IMR-90 (cell line): ENCODE measurements around the gene HS3ST6. TPM values are rescaled to one million over a fixed set of nuclear protein-coding genes. Genes with fewer than 3 reads are reported as not detected.

Experiments
- ATAC-seq: fragments of 200-7000 bp; cut with Tn5 transposase; 2 replicates; pipeline ENCODE4 v1.9.1; 2020; ENCODE audit warnings: low read depth, mild to moderate bottlenecking, moderate library complexity
- BruUV-seq: library from RNA; stranded (reverse); fragments of 400-500 nt; replicated peaks from 2 replicates; lab custom pipeline; 2021; lab: Mats Ljungman, UMichigan
- CTCF ChIA-PET: fragments of 300-600 bp; formaldehyde crosslinking; extraction: SDS; loops from one replicate; lab custom pipeline; 2021; ENCODE audit warnings: antibody characterized with exemption; lab: Yijun Ruan, JAX
- POLR2A ChIA-PET: fragments of 300-600 bp; sonication (Branson Sonifier 250); formaldehyde crosslinking; loops from one replicate; lab custom pipeline; 2022; ENCODE audit warnings: antibody characterized with exemption; ENCODE audit not compliant: unreplicated experiment; lab: Charles Lee
- DNase-seq: peaks from one replicate; pipeline ENCODE4 v3.0.0; 2013
- H2AFZ ChIP-seq: replicated peaks from 2 replicates; pipeline ENCODE3; 2013; ENCODE audit warnings: low read length, mild to moderate bottlenecking; ENCODE audit not compliant: poor library complexity
- H2AK5ac ChIP-seq: 2 replicates; pipeline ENCODE4 v1.6.1; 2013; ENCODE audit warnings: low read depth, low read length, inconsistent platforms
- H2AK9ac ChIP-seq: replicated peaks from 2 replicates; pipeline ENCODE3; 2013; ENCODE audit warnings: mild to moderate bottlenecking, low read depth, low read length, moderate library complexity; ENCODE audit not compliant: poor library complexity
- H2BK120ac ChIP-seq: 2 replicates; pipeline ENCODE4 v1.6.1; 2013; ENCODE audit warnings: low read depth, low read length, inconsistent platforms
- H2BK15ac ChIP-seq: 3 replicates; pipeline ENCODE4 v1.6.1; 2013; ENCODE audit warnings: low read depth, low read length, inconsistent platforms
- H2BK20ac ChIP-seq: 2 replicates; pipeline ENCODE4 v1.6.1; 2013; ENCODE audit warnings: low read depth, mild to moderate bottlenecking, inconsistent platforms, low read length, moderate library complexity
- H2BK5ac ChIP-seq: 2 replicates; pipeline ENCODE4 v1.6.1; 2013; ENCODE audit warnings: mild to moderate bottlenecking, low read depth, low read length, inconsistent platforms; ENCODE audit not compliant: poor library complexity, severe bottlenecking
- H3K14ac ChIP-seq: replicated peaks from 2 replicates; pipeline ENCODE4 v1.6.1; 2013; ENCODE audit warnings: low read depth, low read length, inconsistent platforms
- H3K18ac ChIP-seq: 2 replicates; pipeline ENCODE4 v1.6.1; 2013; ENCODE audit warnings: low read depth, low read length, control low read depth
- H3K23ac ChIP-seq: 2 replicates; pipeline ENCODE4 v1.6.1; 2013; ENCODE audit warnings: low read depth, low read length, inconsistent platforms
- H3K27ac ChIP-seq: 2 replicates; pipeline ENCODE4 v1.5.1; 2013; ENCODE audit warnings: mild to moderate bottlenecking, control low read depth, low read length; ENCODE audit not compliant: insufficient read depth
- H3K27me3 ChIP-seq: 2 replicates; pipeline ENCODE4 v1.6.1; 2013; ENCODE audit warnings: low read length; ENCODE audit not compliant: control insufficient read depth, insufficient read depth
- H3K36me3 ChIP-seq: 2 replicates; pipeline ENCODE4 v1.6.1; 2013; ENCODE audit warnings: low read length, mixed read lengths; ENCODE audit not compliant: control insufficient read depth, insufficient read depth
- H3K4ac ChIP-seq: 2 replicates; pipeline ENCODE4 v1.6.1; 2013; ENCODE audit warnings: low read depth, low read length, inconsistent platforms
- H3K4me1 ChIP-seq: 2 replicates; pipeline ENCODE4 v1.6.1; 2013; ENCODE audit warnings: low read length, mixed read lengths; ENCODE audit not compliant: control insufficient read depth, insufficient read depth
- H3K4me2 ChIP-seq: 2 replicates; pipeline ENCODE4 v1.6.1; 2013; ENCODE audit warnings: low read depth, mild to moderate bottlenecking, control low read depth, low read length, moderate library complexity
- H3K4me3 ChIP-seq: 2 replicates; pipeline ENCODE4 v1.5.1; 2013; ENCODE audit warnings: low read depth, mild to moderate bottlenecking, control low read depth, low read length, moderate library complexity; ENCODE audit not compliant: insufficient read depth
- H3K56ac ChIP-seq: 2 replicates; pipeline ENCODE4 v1.6.1; 2013; ENCODE audit warnings: low read length, inconsistent platforms; ENCODE audit not compliant: insufficient read depth; ENCODE audit errors: extremely low read depth
- H3K79me1 ChIP-seq, 2 experiments: 2 replicates each; pipeline ENCODE4 v1.6.1; 2013; ENCODE audit warnings: low read length in 2 of 2, inconsistent platforms in 1 of 2, low read depth in 1 of 2
- H3K9ac ChIP-seq: 2 replicates; pipeline ENCODE4 v1.6.1; 2013; ENCODE audit warnings: low read depth, low read length, control low read depth
- H3K9me1 ChIP-seq: 2 replicates; pipeline ENCODE4 v1.6.1; 2013; ENCODE audit warnings: low read length, inconsistent platforms; ENCODE audit not compliant: insufficient read depth
- H3K9me3 ChIP-seq: 2 replicates; pipeline ENCODE4 v1.6.1; 2013; ENCODE audit warnings: low read length; ENCODE audit not compliant: control insufficient read depth, insufficient read depth
- H4K20me1 ChIP-seq: 2 replicates; pipeline ENCODE4 v1.6.1; 2013; ENCODE audit warnings: low read length, inconsistent platforms; ENCODE audit not compliant: insufficient read depth
- H4K5ac ChIP-seq: 2 replicates; pipeline ENCODE4 v1.6.1; 2013; ENCODE audit warnings: mild to moderate bottlenecking, low read depth, low read length, control low read depth
- H4K8ac ChIP-seq, 2 experiments: 2 replicates each; pipeline ENCODE4 v1.6.1; 2013; ENCODE audit warnings: low read depth in 2 of 2, low read length in 2 of 2, control low read depth in 1 of 2, inconsistent platforms in 1 of 2
- H4K91ac ChIP-seq: 2 replicates; pipeline ENCODE4 v1.6.1; 2013; ENCODE audit warnings: low read depth, low read length, inconsistent platforms; ENCODE audit not compliant: insufficient read depth
- BHLHE40 ChIP-seq: fragments of 150-350 bp; IDR thresholded peaks from 2 replicates; pipeline ENCODE4 v1.6.1; 2016; ENCODE audit warnings: mild to moderate bottlenecking, low read depth, low read length
- CEBPB ChIP-seq: IDR thresholded peaks from 2 replicates; pipeline ENCODE4 v1.6.1; 2012; ENCODE audit warnings: low read depth, low read length, improper control_type of control experiment
- CHD1 ChIP-seq: IDR thresholded peaks from 2 replicates; pipeline ENCODE4 v1.6.1; 2012; ENCODE audit warnings: low read depth, low read length, improper control_type of control experiment
- FOS ChIP-seq: fragments of 150-350 bp; IDR thresholded peaks from 2 replicates; pipeline ENCODE4 v1.6.1; 2016; ENCODE audit warnings: low read depth, low read length
- MAFK ChIP-seq: IDR thresholded peaks from 2 replicates; pipeline ENCODE4 v1.6.1; 2012; ENCODE audit warnings: low read depth, low read length, improper control_type of control experiment
- MAZ ChIP-seq: IDR thresholded peaks from 2 replicates; pipeline ENCODE4 v1.6.1; 2012; ENCODE audit warnings: low read depth, mild to moderate bottlenecking, low read length, improper control_type of control experiment, moderate library complexity, borderline replicate concordance
- MXI1 ChIP-seq: IDR thresholded peaks from 2 replicates; pipeline ENCODE4 v1.6.1; 2012; ENCODE audit warnings: low read depth, mild to moderate bottlenecking, low read length, moderate library complexity, borderline replicate concordance
- NFE2L2 ChIP-seq: fragments of 150-350 bp; IDR thresholded peaks from 2 replicates; pipeline ENCODE4 v1.6.1; 2016; ENCODE audit warnings: low read depth, mild to moderate bottlenecking, low read length
- POLR2A ChIP-seq: IDR thresholded peaks from 2 replicates; pipeline ENCODE4 v1.6.1; 2012; ENCODE audit warnings: mild to moderate bottlenecking, low read depth, low read length
- RAD21 ChIP-seq: IDR thresholded peaks from 2 replicates; pipeline ENCODE4 v1.6.1; 2012; ENCODE audit warnings: low read length, improper control_type of control experiment
- RCOR1 ChIP-seq: IDR thresholded peaks from 2 replicates; pipeline ENCODE4 v1.6.1; 2012; ENCODE audit warnings: mild to moderate bottlenecking, low read length, improper control_type of control experiment; ENCODE audit not compliant: insufficient replicate concordance
- RFX5 ChIP-seq: IDR thresholded peaks from 2 replicates; pipeline ENCODE4 v1.8.0; 2012; ENCODE audit warnings: low read depth, mild to moderate bottlenecking, low read length, moderate library complexity
- WGBS, 2 experiments: methylation state at CpG; one replicate each; pipeline versions ENCODE4 v1.1.5 to v1.1.7; 2013; ENCODE audit warnings: missing lambda C conversion rate in 2 of 2; ENCODE audit not compliant: insufficient read length in 1 of 2; ENCODE audit errors: extremely low coverage in 2 of 2; 5-methylcytosine and 5-hydroxymethylcytosine counted together
- dilution Hi-C: fragments of 300-500 bp; cut with HindIII; formaldehyde crosslinking; loops from one replicate; pipeline ENCODE4 v1.14.3; 2018; ENCODE audit warnings: low sequenced_read_pairs; ENCODE audit not compliant: unreplicated experiment
- in situ Hi-C: fragments of 300-500 bp; cut with MboI; formaldehyde crosslinking; loops from 3 replicates; pipeline ENCODE4 v1.14.3; 2019; ENCODE audit warnings: low sequenced_read_pairs, inconsistent platforms, mixed read lengths
- intact Hi-C: fragments of 100-400 bp; cut with micrococcal nuclease; formaldehyde crosslinking; loops from 2 replicates; pipeline ENCODE4 v1.10.0; 2022
- polyA plus RNA-seq, 3 experiments: library from polyadenylated mRNA; depleted of rRNA; stranded (reverse); fragments of >200 nt; gene quantifications; 2 replicates each; pipeline ENCODE4 v1.2.3, GENCODE V29; 2012; ENCODE audit warnings: low replicate concordance in 1 of 3
- total RNA-seq: library from RNA; depleted of rRNA; stranded (reverse); fragments of >200 nt; gene quantifications from 2 replicates; pipeline ENCODE4 v1.2.3, GENCODE V29; 2012
- TF ChIP-seq, protein P1 (sequence below): conservative IDR thresholded peaks from 2 replicates; pipeline ENCODE4 v1.5.1; 2012; ENCODE audit warnings: mild to moderate bottlenecking, low read depth, low read length, improper control_type of control experiment
- TF ChIP-seq, protein P2 (sequence below): fragments of 150-350 bp; IDR thresholded peaks from 2 replicates; pipeline ENCODE4 v1.6.1; 2017; ENCODE audit warnings: mild to moderate bottlenecking, antibody characterized with exemption, low read length, low read depth
- TF ChIP-seq, protein P3 (sequence below): fragments of 150-350 bp; IDR thresholded peaks from 2 replicates; pipeline ENCODE4 v1.6.1; 2016; ENCODE audit warnings: low read depth, mild to moderate bottlenecking, low read length, moderate library complexity, borderline replicate concordance

The HS3ST6 gene
- total and polyA plus RNA-seq, 2 of the 4 experiments (the other 2 are of a cell fraction): not detected

DNA sequence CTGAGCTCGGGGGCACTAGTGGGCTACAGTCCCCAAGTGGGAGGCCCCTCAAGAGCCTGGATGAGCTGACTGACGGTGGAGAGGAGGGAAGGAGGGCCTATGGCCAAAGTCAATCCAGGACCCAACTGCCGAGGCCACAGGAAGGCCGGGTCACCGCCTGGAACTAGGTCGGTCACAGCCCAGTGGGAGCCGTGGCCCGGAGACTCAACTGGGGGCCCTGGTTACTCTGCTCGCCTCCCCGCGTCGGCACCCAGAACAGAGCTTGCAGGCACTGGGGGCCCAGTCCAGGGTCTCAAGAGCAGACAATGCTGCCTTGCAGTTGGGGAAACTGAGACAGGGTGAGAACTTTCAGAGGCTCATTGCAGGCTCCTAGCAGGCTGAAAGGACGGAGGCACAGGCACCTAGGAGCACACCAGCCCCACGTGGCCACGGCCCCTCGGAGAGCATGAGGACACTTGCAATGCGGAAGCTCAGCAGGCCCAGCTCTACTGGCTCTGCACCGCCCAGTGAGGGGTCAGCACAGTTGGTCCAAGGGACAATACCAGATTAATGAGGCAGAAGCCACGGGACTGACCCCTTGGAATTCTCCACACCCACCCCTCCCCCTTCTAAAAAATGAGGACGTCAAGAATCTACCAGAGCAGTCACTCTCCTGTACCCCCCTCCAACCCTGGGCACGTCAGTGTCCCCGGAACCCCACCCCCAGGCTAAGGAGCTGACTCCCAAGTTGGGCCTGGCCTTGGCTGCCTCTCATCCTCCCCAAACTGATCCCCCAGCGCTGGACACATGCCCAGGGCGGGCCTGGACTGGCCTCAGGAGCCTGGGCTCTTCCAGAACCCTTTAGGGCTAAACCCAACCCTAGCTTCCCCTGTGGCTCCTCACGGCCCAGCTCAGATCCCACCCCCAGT is 2.2 kb downstream of the HS3ST6 start:
- CTCF ChIA-PET: no interaction called here
- TF ChIP-seq, protein P1, sequence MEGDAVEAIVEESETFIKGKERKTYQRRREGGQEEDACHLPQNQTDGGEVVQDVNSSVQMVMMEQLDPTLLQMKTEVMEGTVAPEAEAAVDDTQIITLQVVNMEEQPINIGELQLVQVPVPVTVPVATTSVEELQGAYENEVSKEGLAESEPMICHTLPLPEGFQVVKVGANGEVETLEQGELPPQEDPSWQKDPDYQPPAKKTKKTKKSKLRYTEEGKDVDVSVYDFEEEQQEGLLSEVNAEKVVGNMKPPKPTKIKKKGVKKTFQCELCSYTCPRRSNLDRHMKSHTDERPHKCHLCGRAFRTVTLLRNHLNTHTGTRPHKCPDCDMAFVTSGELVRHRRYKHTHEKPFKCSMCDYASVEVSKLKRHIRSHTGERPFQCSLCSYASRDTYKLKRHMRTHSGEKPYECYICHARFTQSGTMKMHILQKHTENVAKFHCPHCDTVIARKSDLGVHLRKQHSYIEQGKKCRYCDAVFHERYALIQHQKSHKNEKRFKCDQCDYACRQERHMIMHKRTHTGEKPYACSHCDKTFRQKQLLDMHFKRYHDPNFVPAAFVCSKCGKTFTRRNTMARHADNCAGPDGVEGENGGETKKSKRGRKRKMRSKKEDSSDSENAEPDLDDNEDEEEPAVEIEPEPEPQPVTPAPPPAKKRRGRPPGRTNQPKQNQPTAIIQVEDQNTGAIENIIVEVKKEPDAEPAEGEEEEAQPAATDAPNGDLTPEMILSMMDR: no peak
- no peak for TF ChIP-seq CEBPB
- no peak for TF ChIP-seq RFX5
- no peak for TF ChIP-seq POLR2A
- no peak for TF ChIP-seq MXI1
- TF ChIP-seq, protein P2, sequence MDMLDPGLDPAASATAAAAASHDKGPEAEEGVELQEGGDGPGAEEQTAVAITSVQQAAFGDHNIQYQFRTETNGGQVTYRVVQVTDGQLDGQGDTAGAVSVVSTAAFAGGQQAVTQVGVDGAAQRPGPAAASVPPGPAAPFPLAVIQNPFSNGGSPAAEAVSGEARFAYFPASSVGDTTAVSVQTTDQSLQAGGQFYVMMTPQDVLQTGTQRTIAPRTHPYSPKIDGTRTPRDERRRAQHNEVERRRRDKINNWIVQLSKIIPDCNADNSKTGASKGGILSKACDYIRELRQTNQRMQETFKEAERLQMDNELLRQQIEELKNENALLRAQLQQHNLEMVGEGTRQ: no peak
- TF ChIP-seq MAZ: no peak
- TF ChIP-seq RAD21: no peak
- TF ChIP-seq MAFK: no peak
- TF ChIP-seq FOS: no peak
- TF ChIP-seq RCOR1: no peak
- TF ChIP-seq, protein P3, sequence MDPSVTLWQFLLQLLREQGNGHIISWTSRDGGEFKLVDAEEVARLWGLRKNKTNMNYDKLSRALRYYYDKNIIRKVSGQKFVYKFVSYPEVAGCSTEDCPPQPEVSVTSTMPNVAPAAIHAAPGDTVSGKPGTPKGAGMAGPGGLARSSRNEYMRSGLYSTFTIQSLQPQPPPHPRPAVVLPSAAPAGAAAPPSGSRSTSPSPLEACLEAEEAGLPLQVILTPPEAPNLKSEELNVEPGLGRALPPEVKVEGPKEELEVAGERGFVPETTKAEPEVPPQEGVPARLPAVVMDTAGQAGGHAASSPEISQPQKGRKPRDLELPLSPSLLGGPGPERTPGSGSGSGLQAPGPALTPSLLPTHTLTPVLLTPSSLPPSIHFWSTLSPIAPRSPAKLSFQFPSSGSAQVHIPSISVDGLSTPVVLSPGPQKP: no peak
- no peak for TF ChIP-seq NFE2L2
- TF ChIP-seq BHLHE40: no peak
- no peak for TF ChIP-seq CHD1

More for the DNA sequence above, 2.2 kb downstream of the HS3ST6 start:
- intact Hi-C loops (no loop called here), dilution Hi-C loops (no loop called here), in situ Hi-C loops (no loop called here)
- Histone ChIP-seq H3K9me3 (no peaks in the 10 kb centered on the region), H3K23ac (no peak overlapping the region), H3K9ac (no peak overlapping the region), H4K5ac (no peak overlapping the region), H4K8ac (no peak overlapping the region), H2BK15ac (no peak overlapping the region), H3K4me2 (no peak overlapping the region), H3K9me1 (no peaks in the 10 kb centered on the region; the same call in 1 of the 2 replicates), H3K36me3 (no peaks in the 10 kb centered on the region), H2BK5ac (no peak overlapping the region), H3K14ac (no peak overlapping the region), H2AK5ac (no peak overlapping the region), H4K20me1 (no peaks in the 10 kb centered on the region), H2BK20ac (no peak overlapping the region), H3K79me1 (no peaks in the 10 kb centered on the region), H2AK9ac (no peak overlapping the region), H3K27ac (no peak overlapping the region), H2BK120ac (no peak overlapping the region), H3K4me3 (no peak overlapping the region), H3K18ac (no peak overlapping the region), H3K27me3 (peaks cover 76% of the 10 kb centered on the region), H4K91ac (no peak overlapping the region), H3K4me1 (no peaks in the 10 kb centered on the region), H3K56ac (no peak overlapping the region), H3K4ac (no peak overlapping the region), H2AFZ (no peak overlapping the region)
- no TSS peak for BruUV-seq
- DNase-seq: no peak
- ATAC-seq: no peak
- POLR2A ChIA-PET: no interaction called here
- WGBS, 2 experiments: 48% methylated on average over 16 of the region's 25 CpGs; no CpG with 5 or more reads in 1 of the 2 experiments
